Fibroblast of mammary gland (primary cell): ENCODE data around the gene GNMT.
"Not testable (repeated sequence)": the region's sequence is repeated elsewhere in the genome, so short reads cannot be mapped to it uniquely, and the experiment has no call there.

Source experiments
- DNase-seq: peaks from one replicate; pipeline ENCODE4 v3.0.0-alpha.2; 2010; ENCODE audit warnings: low read depth
- H3K4me3 ChIP-seq: 2 replicates; pipeline ENCODE4 v1.5.1; 2011; ENCODE audit warnings: low read depth, mild to moderate bottlenecking, low read length, moderate library complexity; ENCODE audit not compliant: control insufficient read depth
- TF ChIP-seq, protein P1 (sequence below): conservative IDR thresholded peaks from 2 replicates; pipeline ENCODE4 v1.5.1; 2011; ENCODE audit warnings: low read depth, low read length, inconsistent platforms; ENCODE audit not compliant: control insufficient read depth, insufficient read depth

GNMT gene

DNA sequence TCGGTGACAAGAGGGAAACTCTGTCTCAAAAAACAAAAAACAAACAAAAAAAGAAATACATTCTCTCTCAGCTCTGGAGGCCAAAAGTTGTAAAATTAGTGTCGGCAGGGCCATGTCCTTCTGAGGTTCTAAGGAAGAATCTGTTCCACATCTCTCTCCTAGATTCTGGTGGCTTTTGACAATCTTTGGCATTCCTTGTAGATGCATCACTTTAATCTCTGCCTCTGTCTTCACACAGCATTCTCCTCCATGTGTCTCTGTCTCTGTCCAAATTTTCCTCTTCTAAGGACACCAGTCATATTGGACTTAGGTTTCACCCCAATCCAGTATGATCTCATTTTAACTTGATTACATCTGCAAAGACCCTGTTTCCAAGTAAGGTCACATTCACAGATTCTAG is 32.9 kb downstream of the GNMT start:
- no peak for DNase-seq
- no peak overlapping the region for H3K4me3 ChIP-seq
- TF ChIP-seq, protein P1, sequence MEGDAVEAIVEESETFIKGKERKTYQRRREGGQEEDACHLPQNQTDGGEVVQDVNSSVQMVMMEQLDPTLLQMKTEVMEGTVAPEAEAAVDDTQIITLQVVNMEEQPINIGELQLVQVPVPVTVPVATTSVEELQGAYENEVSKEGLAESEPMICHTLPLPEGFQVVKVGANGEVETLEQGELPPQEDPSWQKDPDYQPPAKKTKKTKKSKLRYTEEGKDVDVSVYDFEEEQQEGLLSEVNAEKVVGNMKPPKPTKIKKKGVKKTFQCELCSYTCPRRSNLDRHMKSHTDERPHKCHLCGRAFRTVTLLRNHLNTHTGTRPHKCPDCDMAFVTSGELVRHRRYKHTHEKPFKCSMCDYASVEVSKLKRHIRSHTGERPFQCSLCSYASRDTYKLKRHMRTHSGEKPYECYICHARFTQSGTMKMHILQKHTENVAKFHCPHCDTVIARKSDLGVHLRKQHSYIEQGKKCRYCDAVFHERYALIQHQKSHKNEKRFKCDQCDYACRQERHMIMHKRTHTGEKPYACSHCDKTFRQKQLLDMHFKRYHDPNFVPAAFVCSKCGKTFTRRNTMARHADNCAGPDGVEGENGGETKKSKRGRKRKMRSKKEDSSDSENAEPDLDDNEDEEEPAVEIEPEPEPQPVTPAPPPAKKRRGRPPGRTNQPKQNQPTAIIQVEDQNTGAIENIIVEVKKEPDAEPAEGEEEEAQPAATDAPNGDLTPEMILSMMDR: no peak

DNA sequence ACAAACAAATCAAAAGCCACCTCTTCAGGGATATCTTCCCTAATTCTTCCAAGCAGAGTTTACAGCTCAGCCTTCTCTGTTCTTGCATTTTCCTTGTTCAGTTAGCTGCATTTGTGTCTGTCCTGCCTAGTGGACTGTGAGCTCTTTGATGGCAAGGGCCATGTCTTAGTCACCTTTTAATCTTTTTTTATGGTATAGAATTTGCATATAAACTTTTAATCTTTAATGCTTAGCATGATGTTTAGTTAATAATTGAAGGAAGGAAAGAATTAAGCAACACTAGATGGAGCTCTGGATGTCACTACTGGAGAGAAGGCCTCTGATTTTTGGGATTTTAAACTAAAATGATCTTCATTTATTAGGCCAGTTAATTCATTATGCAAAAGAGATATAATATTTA is 36.0 kb downstream of the GNMT start:
- DNase-seq: no peak
- no peak overlapping the region for H3K4me3 ChIP-seq
- TF ChIP-seq, protein P1: peak; percentile 6

DNA sequence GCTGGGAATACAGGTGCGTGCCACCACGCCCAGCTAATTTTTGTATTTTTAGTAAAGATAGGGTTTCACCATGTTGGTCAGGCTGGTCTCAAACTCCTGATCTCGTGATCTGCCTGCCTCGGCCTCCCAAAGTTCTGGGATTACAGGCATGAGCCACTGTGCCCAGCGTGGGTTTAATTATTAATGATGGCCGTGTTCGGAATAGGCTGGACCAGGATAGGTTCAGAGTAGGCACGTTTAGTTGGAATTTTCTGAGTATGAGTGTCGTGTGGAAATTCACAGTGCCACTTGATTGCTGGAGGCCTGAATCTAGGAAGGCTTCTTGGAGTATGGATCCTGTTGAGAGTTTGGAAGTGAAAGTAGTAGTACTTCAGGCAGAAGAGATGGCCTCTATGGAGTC is 37.7 kb downstream of the GNMT start:
- H3K4me3 ChIP-seq, DNase-seq: not testable (repeated sequence)

DNA sequence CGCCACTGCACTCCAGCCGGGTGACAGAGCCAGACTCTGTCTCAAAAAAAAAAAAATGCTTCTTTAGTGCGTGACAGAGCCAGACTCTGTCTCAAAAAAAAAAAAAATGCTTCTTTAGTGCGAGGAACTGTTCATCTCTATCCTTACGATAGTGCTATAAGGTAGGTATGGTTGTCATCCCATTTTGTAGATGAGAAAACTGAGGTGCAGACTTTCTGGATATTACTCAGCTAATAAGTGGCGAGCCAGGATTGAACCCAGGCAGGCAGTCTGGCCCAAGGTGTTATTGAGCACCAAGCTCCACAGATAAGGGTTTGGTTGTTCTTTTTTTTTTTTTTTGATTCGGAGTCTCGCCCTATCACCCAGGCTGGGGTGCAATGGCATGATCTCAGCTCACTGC is 41.3 kb downstream of the GNMT start:
- TF ChIP-seq, protein P1: no peak
- no peak overlapping the region for H3K4me3 ChIP-seq
- no peak for DNase-seq

DNA sequence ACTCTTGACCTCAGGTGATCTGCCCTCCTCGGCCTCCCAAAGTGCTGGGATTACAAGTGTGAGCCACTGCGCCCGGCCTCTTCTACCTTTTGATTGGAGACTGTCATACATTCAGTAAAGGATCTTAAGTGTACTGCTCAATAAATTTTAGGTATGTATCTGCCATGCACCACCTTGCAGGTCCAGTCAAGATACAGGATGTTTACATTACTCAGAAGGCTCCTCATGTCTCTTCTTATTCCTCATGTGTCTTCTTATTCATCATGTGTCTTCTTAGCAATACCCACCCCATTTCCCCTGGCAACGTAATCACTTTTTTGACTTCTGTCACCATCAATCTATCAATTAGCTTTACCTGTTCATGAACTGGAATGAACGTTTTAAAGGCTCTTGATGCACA is 45.3 kb downstream of the GNMT start:
- no peak for DNase-seq
- no peak overlapping the region for H3K4me3 ChIP-seq
- TF ChIP-seq, protein P1: no peak

DNA sequence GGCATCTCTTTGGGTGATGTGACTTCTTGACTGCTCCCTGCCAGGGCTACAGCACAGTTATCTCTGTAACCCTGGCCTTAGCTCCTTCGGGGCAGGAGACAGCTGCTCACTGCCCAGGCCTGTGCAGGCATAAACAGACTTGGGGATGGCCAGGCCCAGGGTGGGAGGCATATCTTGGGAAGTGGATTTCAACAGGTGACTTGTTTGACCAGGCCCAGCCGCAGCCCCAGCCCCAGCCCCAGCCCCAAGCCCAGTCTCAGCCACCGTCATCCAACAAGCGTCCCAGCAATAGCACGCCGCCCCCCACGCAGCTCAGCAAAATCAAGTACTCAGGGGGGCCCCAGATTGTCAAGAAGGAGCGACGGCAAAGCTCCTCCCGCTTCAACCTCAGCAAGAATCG is 45.7 kb downstream of the GNMT start:
- TF ChIP-seq, protein P1: no peak

DNA sequence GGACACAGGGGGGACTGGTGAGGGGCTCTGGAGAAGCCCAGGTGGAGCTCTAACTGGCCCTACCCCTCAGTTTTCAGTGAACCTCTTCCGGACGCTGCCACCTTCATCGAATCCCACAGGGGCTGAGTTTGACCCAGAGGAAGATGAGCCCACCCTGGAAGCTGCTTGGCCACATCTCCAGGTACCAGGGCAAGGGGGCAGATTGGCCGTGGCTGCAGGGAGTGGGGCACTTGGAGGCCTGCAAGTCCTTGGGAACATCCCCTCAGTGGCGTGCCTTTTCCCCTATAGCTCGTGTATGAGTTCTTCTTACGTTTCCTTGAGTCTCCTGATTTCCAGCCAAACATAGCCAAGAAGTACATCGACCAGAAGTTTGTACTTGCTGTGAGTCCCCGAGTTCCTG is 46.6 kb downstream of the GNMT start:
- H3K4me3 ChIP-seq: no peak overlapping the region
- no peak for DNase-seq

More for the DNA sequence above, 45.7 kb downstream of the GNMT start:
- no peak for DNase-seq
- H3K4me3 ChIP-seq: no peak overlapping the region

More for the DNA sequence above, 46.6 kb downstream of the GNMT start:
- TF ChIP-seq, protein P1: no peak
